ENCODE data around the gene HES5. TPM values are rescaled to one million over a fixed set of nuclear protein-coding genes. Genes with fewer than 3 reads are reported as not detected.

The HES5 gene
- polyA plus RNA-seq, 2 of the 4 experiments (the other 2 are of a cell fraction): not detected

DNA sequence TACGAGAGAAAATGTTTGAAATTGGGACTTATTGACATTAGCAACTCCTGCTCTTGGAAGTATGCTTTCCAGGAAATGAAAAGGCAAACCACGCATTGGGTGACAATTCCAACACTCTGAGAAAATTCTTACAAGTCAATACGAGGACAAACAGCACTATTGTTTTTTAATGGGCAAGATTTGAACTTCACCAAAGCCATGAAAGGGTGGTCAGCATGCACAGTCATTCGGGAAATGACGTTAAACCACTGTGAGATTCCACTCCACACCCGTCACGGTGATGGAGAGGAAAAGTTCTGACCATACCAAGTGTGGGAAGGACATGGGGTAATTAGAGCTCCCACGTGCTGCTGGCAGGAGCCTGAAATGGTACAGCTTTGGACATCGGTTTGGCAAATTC, 44.3 kb upstream of the HES5 start (continued):
- TF ChIP-seq NPAS2 (CRISPR knock-in tag; IDR thresholded peaks at IDR 0.05; ENCODE audit: borderline replicate concordance) (no peak), TFCP2L1 (CRISPR knock-in tag; IDR thresholded peaks at IDR 0.05) (no peak), JUN (IDR thresholded peaks at IDR 0.05) (no peak), RCOR1 (IDR thresholded peaks at IDR 0.05; ENCODE audit: low read depth, low read length) (no peak), EP300 (IDR thresholded peaks at IDR 0.05) (no peak)

DNA sequence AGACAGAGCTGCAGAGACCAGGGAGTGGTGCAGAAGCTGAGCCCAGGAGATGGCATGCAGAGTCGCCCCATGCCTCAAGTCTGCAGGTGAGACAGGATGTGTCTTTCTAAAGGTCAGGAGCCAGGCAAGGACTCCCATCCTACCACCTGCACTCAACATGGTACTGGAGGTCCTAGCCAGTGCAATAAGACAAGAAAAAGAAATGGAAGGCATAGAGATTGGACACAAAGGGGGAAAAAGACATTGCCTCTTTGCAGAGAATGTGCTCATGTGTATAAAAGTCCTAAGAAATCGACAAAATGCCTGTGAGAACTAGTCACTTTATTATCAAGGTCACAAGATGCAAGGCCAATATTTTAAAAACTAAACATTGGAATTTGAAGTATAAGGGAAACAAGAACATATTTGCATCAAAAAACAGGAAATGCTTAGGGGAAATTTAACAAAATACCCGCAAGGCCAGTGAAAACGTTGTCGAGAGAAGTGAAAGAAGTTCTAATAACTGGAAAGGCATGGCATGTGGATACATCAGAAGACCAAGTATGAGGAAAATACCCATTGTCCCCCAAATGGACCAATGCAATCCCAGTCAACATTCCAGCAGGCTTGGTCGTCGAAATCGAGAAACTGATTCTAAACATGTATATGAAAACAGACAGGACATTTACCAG, 43.3 kb upstream of the HES5 start:
- Histone ChIP-seq H3K4me3 (no peak overlapping the region), H3K4me1 (no peaks in the 10 kb centered on the region), H3K27ac (no peak overlapping the region), H3K4me2 (no peak overlapping the region), H3K9me3 (peaks cover 4% of the 10 kb centered on the region; the same call in 1 of the 3 replicates)
- CTCF ChIA-PET: interaction anchor here (1.3 kb wide), 1 partner anchor 11 kb away, joined by 5 read pairs; no protein-coding TSS in a partner anchor
- ATAC-seq (no peak), FAIRE-seq (no peak), DNase-seq (ENCODE audit: low read depth in 1 of 2, low spot score in 1 of 2) (no peak)
- WGBS (ENCODE audit: missing lambda C conversion rate): 64% methylated on average over 8 of the region's 8 CpGs
- POLR2A ChIA-PET: interaction anchor here (0.6 kb wide), 1 partner anchor 813 kb away, joined by 3 read pairs; no protein-coding TSS in a partner anchor
- TF ChIP-seq CBX8 (IDR thresholded peaks at IDR 0.05): no peak
- TF ChIP-seq, protein P1, sequence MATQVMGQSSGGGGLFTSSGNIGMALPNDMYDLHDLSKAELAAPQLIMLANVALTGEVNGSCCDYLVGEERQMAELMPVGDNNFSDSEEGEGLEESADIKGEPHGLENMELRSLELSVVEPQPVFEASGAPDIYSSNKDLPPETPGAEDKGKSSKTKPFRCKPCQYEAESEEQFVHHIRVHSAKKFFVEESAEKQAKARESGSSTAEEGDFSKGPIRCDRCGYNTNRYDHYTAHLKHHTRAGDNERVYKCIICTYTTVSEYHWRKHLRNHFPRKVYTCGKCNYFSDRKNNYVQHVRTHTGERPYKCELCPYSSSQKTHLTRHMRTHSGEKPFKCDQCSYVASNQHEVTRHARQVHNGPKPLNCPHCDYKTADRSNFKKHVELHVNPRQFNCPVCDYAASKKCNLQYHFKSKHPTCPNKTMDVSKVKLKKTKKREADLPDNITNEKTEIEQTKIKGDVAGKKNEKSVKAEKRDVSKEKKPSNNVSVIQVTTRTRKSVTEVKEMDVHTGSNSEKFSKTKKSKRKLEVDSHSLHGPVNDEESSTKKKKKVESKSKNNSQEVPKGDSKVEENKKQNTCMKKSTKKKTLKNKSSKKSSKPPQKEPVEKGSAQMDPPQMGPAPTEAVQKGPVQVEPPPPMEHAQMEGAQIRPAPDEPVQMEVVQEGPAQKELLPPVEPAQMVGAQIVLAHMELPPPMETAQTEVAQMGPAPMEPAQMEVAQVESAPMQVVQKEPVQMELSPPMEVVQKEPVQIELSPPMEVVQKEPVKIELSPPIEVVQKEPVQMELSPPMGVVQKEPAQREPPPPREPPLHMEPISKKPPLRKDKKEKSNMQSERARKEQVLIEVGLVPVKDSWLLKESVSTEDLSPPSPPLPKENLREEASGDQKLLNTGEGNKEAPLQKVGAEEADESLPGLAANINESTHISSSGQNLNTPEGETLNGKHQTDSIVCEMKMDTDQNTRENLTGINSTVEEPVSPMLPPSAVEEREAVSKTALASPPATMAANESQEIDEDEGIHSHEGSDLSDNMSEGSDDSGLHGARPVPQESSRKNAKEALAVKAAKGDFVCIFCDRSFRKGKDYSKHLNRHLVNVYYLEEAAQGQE (IDR thresholded peaks at IDR 0.05): no peak
- no peak for TF ChIP-seq JUN (IDR thresholded peaks at IDR 0.05)
- no peak for TF ChIP-seq HOXB13 (CRISPR knock-in tag; IDR thresholded peaks at IDR 0.05; ENCODE audit: low read depth)
- TF ChIP-seq, protein P2, sequence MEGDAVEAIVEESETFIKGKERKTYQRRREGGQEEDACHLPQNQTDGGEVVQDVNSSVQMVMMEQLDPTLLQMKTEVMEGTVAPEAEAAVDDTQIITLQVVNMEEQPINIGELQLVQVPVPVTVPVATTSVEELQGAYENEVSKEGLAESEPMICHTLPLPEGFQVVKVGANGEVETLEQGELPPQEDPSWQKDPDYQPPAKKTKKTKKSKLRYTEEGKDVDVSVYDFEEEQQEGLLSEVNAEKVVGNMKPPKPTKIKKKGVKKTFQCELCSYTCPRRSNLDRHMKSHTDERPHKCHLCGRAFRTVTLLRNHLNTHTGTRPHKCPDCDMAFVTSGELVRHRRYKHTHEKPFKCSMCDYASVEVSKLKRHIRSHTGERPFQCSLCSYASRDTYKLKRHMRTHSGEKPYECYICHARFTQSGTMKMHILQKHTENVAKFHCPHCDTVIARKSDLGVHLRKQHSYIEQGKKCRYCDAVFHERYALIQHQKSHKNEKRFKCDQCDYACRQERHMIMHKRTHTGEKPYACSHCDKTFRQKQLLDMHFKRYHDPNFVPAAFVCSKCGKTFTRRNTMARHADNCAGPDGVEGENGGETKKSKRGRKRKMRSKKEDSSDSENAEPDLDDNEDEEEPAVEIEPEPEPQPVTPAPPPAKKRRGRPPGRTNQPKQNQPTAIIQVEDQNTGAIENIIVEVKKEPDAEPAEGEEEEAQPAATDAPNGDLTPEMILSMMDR (IDR thresholded peaks at IDR 0.05): no peak

DNA sequence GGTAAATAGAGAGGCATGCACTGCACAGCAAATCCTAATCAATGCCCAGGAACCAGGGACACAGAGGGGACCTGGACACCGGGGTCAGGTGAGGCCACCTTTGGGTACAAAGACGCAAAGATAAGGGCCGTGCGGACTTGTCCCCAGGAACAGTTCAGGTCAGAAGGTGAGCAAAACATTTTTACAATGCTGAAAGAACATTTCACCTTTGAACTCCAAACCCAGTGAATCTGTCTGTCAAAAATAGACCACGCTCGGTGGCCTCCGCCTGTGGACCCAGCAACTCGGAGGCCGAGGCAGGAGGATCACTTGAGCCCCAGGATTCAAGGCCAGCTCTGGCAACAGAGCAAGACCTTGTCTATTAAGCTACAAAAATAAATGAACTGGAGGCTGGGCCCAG, 41.3 kb upstream of the HES5 start:
- no peak for TF ChIP-seq CEBPB (IDR thresholded peaks at IDR 0.05)
- no peak for TF ChIP-seq HOXA7 (CRISPR knock-in tag; IDR thresholded peaks at IDR 0.05)
- no peak for TF ChIP-seq ESRRA (IDR thresholded peaks at IDR 0.05; ENCODE audit: borderline replicate concordance, low read length)
- no peak for TF ChIP-seq FOSL2 (IDR thresholded peaks at IDR 0.05)
- no peak for TF ChIP-seq FOSL2 (CRISPR knock-in tag; IDR thresholded peaks at IDR 0.05)
- no peak for TF ChIP-seq RARB (CRISPR knock-in tag; IDR thresholded peaks at IDR 0.05)
- no peak for TF ChIP-seq RCOR1 (IDR thresholded peaks at IDR 0.05; ENCODE audit: low read depth, low read length)
- TF ChIP-seq MAZ (IDR thresholded peaks at IDR 0.05; ENCODE audit: borderline replicate concordance, low read depth, low read length): no peak
- TF ChIP-seq, protein P3, sequence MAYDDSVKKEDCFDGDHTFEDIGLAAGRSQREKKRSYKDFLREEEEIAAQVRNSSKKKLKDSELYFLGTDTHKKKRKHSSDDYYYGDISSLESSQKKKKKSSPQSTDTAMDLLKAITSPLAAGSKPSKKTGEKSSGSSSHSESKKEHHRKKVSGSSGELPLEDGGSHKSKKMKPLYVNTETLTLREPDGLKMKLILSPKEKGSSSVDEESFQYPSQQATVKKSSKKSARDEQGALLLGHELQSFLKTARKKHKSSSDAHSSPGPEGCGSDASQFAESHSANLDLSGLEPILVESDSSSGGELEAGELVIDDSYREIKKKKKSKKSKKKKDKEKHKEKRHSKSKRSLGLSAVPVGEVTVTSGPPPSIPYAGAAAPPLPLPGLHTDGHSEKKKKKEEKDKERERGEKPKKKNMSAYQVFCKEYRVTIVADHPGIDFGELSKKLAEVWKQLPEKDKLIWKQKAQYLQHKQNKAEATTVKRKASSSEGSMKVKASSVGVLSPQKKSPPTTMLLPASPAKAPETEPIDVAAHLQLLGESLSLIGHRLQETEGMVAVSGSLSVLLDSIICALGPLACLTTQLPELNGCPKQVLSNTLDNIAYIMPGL (CRISPR knock-in tag; IDR thresholded peaks at IDR 0.05; ENCODE audit: borderline replicate concordance): no peak
- no peak for TF ChIP-seq SREBF2 (IDR thresholded peaks at IDR 0.05)
- no peak for TF ChIP-seq EHMT2 (IDR thresholded peaks at IDR 0.05; ENCODE audit: low read depth)
- no peak for TF ChIP-seq CBX8 (IDR thresholded peaks at IDR 0.05)
- TF ChIP-seq JUN (IDR thresholded peaks at IDR 0.05): no peak
- TF ChIP-seq POLR2AphosphoS2 (conservative IDR thresholded peaks at IDR 0.05; ENCODE audit: low read length): no peak
- FAIRE-seq (no peak), ATAC-seq (no peak), DNase-seq (ENCODE audit: low read depth in 1 of 2, low spot score in 1 of 2) (no peak)
- ChIA-PET CTCF (no interaction called here), POLR2A (no interaction called here)
- 75% methylated on average over 9 of the region's 9 CpGs for WGBS (ENCODE audit: missing lambda C conversion rate)
- H3K4me2 ChIP-seq: no peak overlapping the region
- no peaks in the 10 kb centered on the region for H3K4me1 ChIP-seq
- no peak overlapping the region for H3K27ac ChIP-seq
- peaks cover 4% of the 10 kb centered on the region; the same call in 1 of the 3 replicates for H3K9me3 ChIP-seq
- H3K4me3 ChIP-seq: no peak overlapping the region
